Suprapubic skin (tissue), 4 donors: Measurements from ENCODE around the gene PPP2R5C.

Experiments
- CTCF ChIP-seq, 2 donors: fragments of 200-600 bp in 1 of 2; fragments of 450-650 bp in 1 of 2; sonication (generic) in 1 of 2; IDR thresholded peaks; one replicate each; pipeline ENCODE4 v1.5.1; 2016 to 2019; ENCODE audit warnings: antibody characterized with exemption in 2 of 2, mild to moderate bottlenecking in 1 of 2, moderate library complexity in 1 of 2
- EP300 ChIP-seq: sonication (generic); formaldehyde crosslinking; IDR thresholded peaks from one replicate; pipeline ENCODE4 v1.6.1; 2017; ENCODE audit warnings: antibody characterized with exemption
- POLR2A ChIP-seq, 2 donors: fragments of 450-650 bp; IDR thresholded peaks; one replicate each; pipeline ENCODE4 v1.6.1; 2017; ENCODE audit warnings: antibody characterized with exemption in 2 of 2, mild to moderate bottlenecking in 2 of 2, moderate library complexity in 2 of 2
- POLR2AphosphoS5 ChIP-seq, 3 donors: sonication (generic); formaldehyde crosslinking; IDR thresholded peaks; one replicate each; pipeline ENCODE4 v1.6.1; 2017; ENCODE audit warnings: antibody characterized with exemption in 3 of 3

DNA sequence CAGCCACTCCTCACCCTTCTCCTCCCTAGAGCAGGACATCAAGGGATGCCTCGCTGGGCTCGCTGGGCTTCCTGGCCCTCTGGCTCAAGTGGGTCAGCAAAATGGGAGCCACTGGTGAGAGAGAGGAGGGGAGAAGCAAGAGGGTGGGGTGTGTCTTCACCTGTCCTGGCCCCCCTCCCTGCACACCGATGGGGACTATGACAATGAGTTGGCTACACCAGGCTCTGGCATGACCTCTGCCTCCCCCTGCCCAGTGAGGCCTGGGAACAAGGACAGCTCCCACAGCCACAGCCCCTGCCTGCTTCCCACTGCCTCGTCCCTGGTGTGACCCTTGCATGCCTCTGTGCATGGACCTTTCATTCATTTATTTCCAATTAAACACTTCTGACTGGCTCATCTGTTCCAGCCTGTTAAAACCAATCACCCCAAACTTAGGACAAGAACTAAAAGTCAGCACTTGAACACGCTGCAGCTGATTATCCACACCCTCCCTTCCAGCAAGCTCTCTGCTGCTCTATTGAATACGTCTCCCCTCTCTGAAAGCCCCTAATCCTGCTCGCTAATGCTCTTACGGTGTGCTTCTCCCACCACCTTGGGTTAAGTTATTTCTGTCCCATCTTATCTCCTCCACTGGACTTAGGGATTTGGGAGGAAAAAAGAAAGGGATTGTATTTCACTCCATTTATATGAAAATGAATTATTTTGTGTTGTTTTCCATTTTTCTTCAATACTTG lies 5.8 kb upstream of the PPP2R5C start:
- TF ChIP-seq CTCF (IDR thresholded peaks at IDR 0.05) (no peak), POLR2A (IDR thresholded peaks at IDR 0.05) (no peak), EP300 (no peak), POLR2AphosphoS5 (IDR thresholded peaks at IDR 0.05) (no peak)
